Naive B cell (primary cell): ENCODE data around the gene CYP2U1. TPM values are rescaled to one million over a fixed set of nuclear protein-coding genes. Genes with fewer than 3 reads are reported as not detected.
"Not testable (repeated sequence)": the region's sequence is repeated elsewhere in the genome, so short reads cannot be mapped to it uniquely, and the experiment has no call there.

ENCODE experiments used
- ATAC-seq, 2 donors: fragments of 150-1000 bp; cut with Tn5 transposase; 2 replicates each; pipeline ENCODE4 v1.10.0; 2021; ENCODE audit warnings: low read depth in 2 of 2, mild to moderate bottlenecking in 2 of 2, moderate library complexity in 2 of 2
- DNase-seq: peaks from one replicate; pipeline ENCODE4 v3.0.0; 2022
- H3K27ac Mint-ChIP-seq, 6 donors: one replicate each; pipeline ENCODE4 v1.8.0; 2020 to 2022; ENCODE audit warnings: mild to moderate bottlenecking in 6 of 6, mixed read lengths in 6 of 6, moderate library complexity in 5 of 6, inconsistent platforms in 2 of 6
- H3K27me3 Mint-ChIP-seq, 3 donors: one replicate each; pipeline ENCODE4 v1.8.0; 2021 to 2022; ENCODE audit warnings: mixed read lengths in 3 of 3, mild to moderate bottlenecking in 1 of 3
- H3K36me3 Mint-ChIP-seq, 2 donors: one replicate each; pipeline ENCODE4 v1.8.0; 2020 to 2022; ENCODE audit warnings: mixed read lengths in 2 of 2, inconsistent platforms in 1 of 2, mild to moderate bottlenecking in 1 of 2
- H3K4me1 Mint-ChIP-seq, 3 donors: one replicate each; pipeline ENCODE4 v1.8.0; 2020 to 2022; ENCODE audit warnings: mixed read lengths in 3 of 3, inconsistent platforms in 1 of 3, mild to moderate bottlenecking in 1 of 3, moderate library complexity in 1 of 3
- H3K4me3 Mint-ChIP-seq, 8 donors: one replicate each; pipeline ENCODE4 v1.8.0; 2020 to 2022; ENCODE audit warnings: mild to moderate bottlenecking in 8 of 8, mixed read lengths in 8 of 8, moderate library complexity in 8 of 8, inconsistent platforms in 2 of 8
- H3K9me3 Mint-ChIP-seq, 7 donors: one replicate each; pipeline ENCODE4 v1.8.0; 2020 to 2022; ENCODE audit warnings: mixed read lengths in 7 of 7, mild to moderate bottlenecking in 5 of 7, inconsistent platforms in 2 of 7, moderate library complexity in 1 of 7
- polyA plus RNA-seq, 6 donors: library from polyadenylated mRNA; unstranded; fragments of 300-500 nt; fragmentation: Illumina TruSeq; gene quantifications; one replicate each; pipeline ENCODE4 v1.2.3, GENCODE V29; 2021; ENCODE audit warnings: low read depth in 6 of 6

The CYP2U1 gene
- polyA plus RNA-seq, 6 donors from 2014 or later: 11.3 to 25.6 (median 14.6) TPM

DNA sequence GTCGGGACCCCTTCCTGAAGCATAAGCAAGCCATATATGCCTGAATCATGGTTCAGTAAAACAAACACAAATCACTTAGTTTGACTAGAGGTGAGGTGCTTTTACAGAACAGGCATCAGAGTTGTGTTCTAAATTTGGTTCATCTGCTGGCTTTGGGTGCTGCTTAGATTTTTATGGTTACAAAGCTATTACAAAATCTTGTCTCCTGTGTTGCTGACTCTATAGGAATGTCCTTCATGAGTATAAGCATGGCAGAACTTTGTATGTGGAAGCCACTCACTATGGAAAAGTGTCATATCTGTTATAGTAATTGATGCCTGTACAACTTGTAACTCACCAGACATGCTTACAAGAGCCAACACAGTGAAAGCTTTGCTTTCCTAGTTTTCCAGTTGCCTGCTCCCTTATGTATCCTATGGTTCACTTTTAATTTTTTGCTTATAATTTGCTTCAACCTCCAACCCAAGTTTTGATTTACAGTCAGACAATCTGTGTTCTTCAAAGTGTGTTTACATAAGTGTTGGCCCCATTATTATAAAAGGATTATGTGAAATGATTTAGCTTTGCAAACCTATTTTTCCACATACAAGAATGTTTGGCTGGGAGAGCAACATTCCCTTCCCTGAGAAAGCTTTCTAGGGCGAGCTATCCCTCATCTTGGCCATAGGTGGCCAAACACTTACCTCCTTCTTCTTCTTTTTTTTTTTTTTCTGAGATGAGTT is 30.0 kb upstream of the CYP2U1 start:
- H3K36me3 Mint-ChIP-seq: peaks cover 0 to 5% of the 10 kb centered on the region in 2 donors
- peaks cover 4 to 12% (median 6%) of the 10 kb centered on the region in 7 donors for H3K9me3 Mint-ChIP-seq
- peaks cover 24 to 46% (median 37%) of the 10 kb centered on the region in 3 donors for H3K27me3 Mint-ChIP-seq
- no peak for DNase-seq
- H3K27ac Mint-ChIP-seq: peak overlapping the region in 1 of 6 donors; percentile 53
- no peak for ATAC-seq
- H3K4me3 Mint-ChIP-seq: no peak overlapping the region
- H3K4me1 Mint-ChIP-seq: no peaks in the 10 kb centered on the region

GRCh38 chr4:107902715-107903114 is 28.6 kb upstream of the CYP2U1 start:
- no peak overlapping the region for H3K27ac Mint-ChIP-seq
- no peak overlapping the region for H3K4me3 Mint-ChIP-seq
- peaks cover 0 to 5% of the 10 kb centered on the region in 2 donors for H3K36me3 Mint-ChIP-seq
- H3K27me3 Mint-ChIP-seq: peaks cover 24 to 46% (median 30%) of the 10 kb centered on the region in 3 donors
- ATAC-seq (no peak), DNase-seq (no peak)
- peaks cover 4 to 12% (median 6%) of the 10 kb centered on the region in 7 donors for H3K9me3 Mint-ChIP-seq
- H3K4me1 Mint-ChIP-seq: no peaks in the 10 kb centered on the region

- not testable (repeated sequence) for H3K36me3 Mint-ChIP-seq, H3K4me1 Mint-ChIP-seq, ATAC-seq, DNase-seq, H3K27ac Mint-ChIP-seq, H3K4me3 Mint-ChIP-seq
- H3K27me3 Mint-ChIP-seq: peaks cover 19 to 39% (median 28%) of the 10 kb centered on the region in 3 donors
- H3K9me3 Mint-ChIP-seq: peaks cover 4 to 12% (median 6%) of the 10 kb centered on the region in 7 donors
Measured at GRCh38 chr4:107905082-107905481, 26.3 kb upstream of the CYP2U1 start.

DNA sequence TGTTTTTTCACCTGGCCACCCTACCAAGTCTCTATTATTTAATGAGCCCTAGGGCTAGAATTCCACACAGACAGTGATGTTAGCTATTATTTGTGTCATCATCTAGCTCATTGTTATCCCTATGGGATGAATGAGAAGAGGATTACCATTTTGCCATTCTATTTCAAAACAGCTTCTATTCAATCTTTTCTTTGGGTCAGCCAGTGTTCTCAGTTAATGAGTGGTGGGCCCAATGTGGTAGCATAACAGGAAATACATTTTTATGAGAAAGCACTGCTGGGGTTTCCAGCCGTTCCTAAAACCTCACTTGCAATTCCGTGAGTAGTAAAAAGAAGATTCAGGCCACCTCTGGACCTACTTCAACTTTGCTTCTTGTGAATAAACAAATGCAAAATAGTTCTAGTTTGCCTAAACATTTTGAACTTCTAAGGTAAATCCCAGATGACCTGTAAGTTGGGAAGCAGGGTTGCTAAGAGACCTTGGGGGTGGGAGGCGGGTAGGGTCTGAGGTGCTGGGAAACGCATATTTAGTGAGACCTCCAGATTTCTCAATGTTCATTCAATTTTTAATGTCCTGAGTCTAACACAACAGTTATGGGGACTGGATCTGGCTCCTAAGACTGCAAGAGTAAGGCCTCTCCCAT is 24.8 kb upstream of the CYP2U1 start:
- Mint-ChIP-seq H3K9me3 (peaks cover 4 to 12% (median 6%) of the 10 kb centered on the region in 7 donors), H3K27me3 (peaks cover 9 to 26% (median 23%) of the 10 kb centered on the region in 3 donors), H3K4me3 (no peak overlapping the region), H3K27ac (no peak overlapping the region), H3K36me3 (peaks cover 0 to 5% of the 10 kb centered on the region in 2 donors), H3K4me1 (no peaks in the 10 kb centered on the region)
- DNase-seq (no peak), ATAC-seq (no peak)

- peaks cover 0 to 8% (median 7%) of the 10 kb centered on the region in 3 donors for H3K27me3 Mint-ChIP-seq
- DNase-seq (no peak), ATAC-seq (no peak)
- H3K27ac Mint-ChIP-seq: no peak overlapping the region
- H3K36me3 Mint-ChIP-seq: peaks cover 0 to 5% of the 10 kb centered on the region in 2 donors
- peaks cover 3 to 12% (median 6%) of the 10 kb centered on the region in 7 donors for H3K9me3 Mint-ChIP-seq
- peak overlapping the region in 1 of 8 donors; percentile 4 for H3K4me3 Mint-ChIP-seq
- H3K4me1 Mint-ChIP-seq: no peaks in the 10 kb centered on the region
Measured at GRCh38 chr4:107908377-107908776, 23.0 kb upstream of the CYP2U1 start.

- no peak overlapping the region for H3K4me3 Mint-ChIP-seq
- H3K9me3 Mint-ChIP-seq: peaks cover 0 to under 1% (median 0%) of the 10 kb centered on the region in 7 donors
- DNase-seq (peak; percentile 49), ATAC-seq (peak; percentile 63 to 76)
- no peaks in the 10 kb centered on the region for H3K36me3 Mint-ChIP-seq
- peaks cover 0 to 7% (median 0%) of the 10 kb centered on the region in 3 donors for H3K27me3 Mint-ChIP-seq
- H3K4me1 Mint-ChIP-seq: no peaks in the 10 kb centered on the region
- no peak overlapping the region for H3K27ac Mint-ChIP-seq
Measured at GRCh38 chr4:107913283-107913899, 18.0 kb upstream of the CYP2U1 start.

DNA sequence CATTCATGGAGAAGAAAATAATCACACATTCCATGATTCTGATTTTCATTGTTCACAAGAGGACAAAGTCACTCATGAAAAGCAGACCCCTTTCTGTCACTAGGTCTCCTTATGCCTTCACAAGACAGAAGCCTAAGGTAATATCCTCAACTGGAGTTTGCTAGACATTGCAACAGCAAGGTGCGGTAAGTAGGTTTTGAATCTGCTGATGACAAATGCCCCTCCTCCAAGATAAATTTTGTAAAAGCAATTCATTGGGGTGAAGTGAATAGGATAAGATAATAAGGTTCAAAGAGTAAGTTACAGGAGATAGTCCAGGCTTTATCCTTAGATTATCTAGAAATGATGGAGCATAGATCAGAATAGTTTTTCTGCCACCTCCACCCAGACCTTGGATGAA is 16.1 kb upstream of the CYP2U1 start:
- DNase-seq (no peak), ATAC-seq (no peak)
- Mint-ChIP-seq H3K36me3 (peaks cover 4 to 9% of the 10 kb centered on the region in 2 donors), H3K4me3 (no peak overlapping the region), H3K9me3 (peaks cover 4 to 18% (median 14%) of the 10 kb centered on the region in 7 donors), H3K27ac (no peak overlapping the region), H3K4me1 (no peaks in the 10 kb centered on the region), H3K27me3 (no peaks in the 10 kb centered on the region)

- Mint-ChIP-seq H3K4me1 (no peaks in the 10 kb centered on the region), H3K9me3 (peaks cover 4 to 23% (median 14%) of the 10 kb centered on the region in 7 donors), H3K27ac (no peak overlapping the region), H3K36me3 (peaks cover 4 to 15% of the 10 kb centered on the region in 2 donors), H3K4me3 (no peak overlapping the region), H3K27me3 (peaks cover 0 to 7% (median 0%) of the 10 kb centered on the region in 3 donors)
- ATAC-seq (no peak), DNase-seq (no peak)
Measured at GRCh38 chr4:107916623-107917022, 14.7 kb upstream of the CYP2U1 start.

DNA sequence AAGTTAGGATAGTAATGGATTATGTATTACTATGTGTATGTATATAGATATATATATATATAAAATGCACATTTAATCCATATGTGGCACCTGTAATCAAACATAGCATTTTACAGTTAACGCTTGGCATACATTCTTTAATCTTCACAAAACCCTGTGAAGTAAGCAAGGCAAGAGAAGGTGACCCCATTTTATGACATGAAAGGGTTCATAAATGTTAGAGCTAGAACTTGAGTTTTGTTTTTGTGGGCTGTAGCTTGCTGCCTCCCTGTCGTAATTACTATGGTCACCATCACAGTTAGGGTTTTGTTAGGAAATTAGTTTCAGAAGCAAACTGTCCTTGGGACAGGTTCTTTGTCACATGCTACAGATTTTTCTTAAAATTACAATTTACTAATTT is 13.8 kb upstream of the CYP2U1 start:
- peaks cover 4 to 23% (median 14%) of the 10 kb centered on the region in 7 donors for H3K9me3 Mint-ChIP-seq
- ATAC-seq (no peak), DNase-seq (no peak)
- no peak overlapping the region for H3K27ac Mint-ChIP-seq
- peaks cover 4 to 15% of the 10 kb centered on the region in 2 donors for H3K36me3 Mint-ChIP-seq
- peaks cover 0 to 11% (median 0%) of the 10 kb centered on the region in 3 donors for H3K27me3 Mint-ChIP-seq
- no peaks in the 10 kb centered on the region for H3K4me1 Mint-ChIP-seq
- no peak overlapping the region for H3K4me3 Mint-ChIP-seq

DNA sequence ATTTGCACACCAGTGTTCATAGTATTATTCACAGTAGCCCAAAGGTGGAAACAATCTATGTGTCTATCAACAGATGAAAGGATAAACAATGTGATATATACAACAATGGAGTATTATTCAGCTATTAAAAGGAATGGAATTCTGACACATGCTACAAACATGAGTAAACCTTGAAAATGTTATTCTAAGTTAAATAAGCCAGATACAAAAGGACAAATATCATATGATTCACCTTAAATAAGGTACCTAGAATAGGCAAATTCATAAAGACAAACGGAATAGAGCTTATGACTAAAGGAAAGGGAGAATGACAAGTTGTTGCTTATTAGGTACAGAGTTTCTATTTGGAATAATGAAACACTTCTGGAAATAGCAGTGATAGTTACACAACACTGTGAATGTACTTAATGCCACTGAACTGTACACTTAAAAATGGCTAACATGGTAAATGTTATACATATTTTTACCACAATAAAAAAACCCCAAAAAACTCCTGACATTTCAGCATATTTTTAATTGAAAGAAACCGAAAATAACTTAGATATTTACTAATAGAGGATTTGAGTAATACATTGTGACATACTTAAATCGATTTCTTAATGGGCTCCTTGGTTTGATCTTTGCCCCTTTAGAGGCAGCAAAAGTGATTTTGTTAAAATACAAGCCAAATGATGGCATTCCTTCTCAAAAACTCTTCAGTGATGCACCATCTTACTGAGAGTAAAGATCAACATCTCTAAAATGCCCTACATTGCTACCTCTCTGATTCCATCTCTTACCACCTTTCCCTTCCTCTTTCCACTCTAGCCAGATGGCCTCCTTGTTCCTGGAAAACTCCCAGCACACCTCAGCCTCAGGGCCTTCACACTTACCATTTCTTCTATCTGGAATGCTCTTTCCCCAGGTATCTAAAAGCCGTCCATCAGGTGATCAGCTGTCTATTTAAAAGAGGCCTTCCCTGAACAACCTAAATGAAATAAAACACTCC is 8.6 kb upstream of the CYP2U1 start:
- Mint-ChIP-seq H3K4me3 (no peak overlapping the region), H3K36me3 (peaks cover 4 to 15% of the 10 kb centered on the region in 2 donors), H3K27me3 (peaks cover 8 to 21% (median 10%) of the 10 kb centered on the region in 3 donors), H3K27ac (no peak overlapping the region), H3K4me1 (no peaks in the 10 kb centered on the region), H3K9me3 (peaks cover 4 to 23% (median 14%) of the 10 kb centered on the region in 7 donors)
- ATAC-seq: no peak
- DNase-seq: no peak

DNA sequence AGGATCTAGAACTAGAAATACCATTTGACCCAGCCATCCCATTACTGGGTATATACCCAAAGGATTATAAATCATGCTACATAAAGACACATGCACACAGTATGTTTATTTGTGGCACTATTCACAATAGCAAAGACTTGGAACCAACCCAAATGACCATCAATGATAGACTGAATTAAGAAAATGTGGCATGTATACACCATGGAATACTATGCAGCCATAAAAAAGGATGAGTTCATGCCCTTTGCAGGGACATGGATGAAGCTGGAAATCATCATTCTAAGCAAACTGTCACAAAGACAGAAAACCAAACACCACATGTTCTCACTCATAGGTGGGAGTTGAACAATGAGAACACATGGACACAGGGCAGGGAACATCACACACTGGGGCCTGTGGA is 5.6 kb upstream of the CYP2U1 start:
- H3K4me3 Mint-ChIP-seq, H3K36me3 Mint-ChIP-seq, H3K9me3 Mint-ChIP-seq, H3K27ac Mint-ChIP-seq, ATAC-seq, DNase-seq, H3K4me1 Mint-ChIP-seq: not testable (repeated sequence)
- H3K27me3 Mint-ChIP-seq: peaks cover 8 to 21% (median 10%) of the 10 kb centered on the region in 3 donors

DNA sequence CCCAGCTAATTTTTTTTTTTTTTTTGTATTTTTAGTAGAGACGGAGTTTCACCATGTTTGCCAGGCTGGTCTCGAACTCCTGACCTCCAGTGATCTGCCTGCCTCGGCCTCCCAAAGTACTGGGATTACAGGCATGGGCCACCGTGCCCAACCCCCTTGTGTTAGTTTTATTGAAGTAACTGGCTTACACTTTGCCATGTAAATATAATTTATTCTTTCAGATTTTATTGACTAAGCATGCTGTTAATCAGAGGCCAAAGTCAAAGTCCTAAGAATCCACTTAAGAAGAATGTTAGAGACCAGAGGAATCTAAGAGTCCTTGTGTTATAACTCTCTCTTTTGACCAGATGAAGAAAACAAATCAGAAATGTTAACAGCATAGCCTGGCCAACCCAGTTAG is 4.5 kb upstream of the CYP2U1 start:
- H3K9me3 Mint-ChIP-seq, ATAC-seq, H3K4me3 Mint-ChIP-seq, DNase-seq, H3K36me3 Mint-ChIP-seq, H3K27ac Mint-ChIP-seq: not testable (repeated sequence)
- H3K27me3 Mint-ChIP-seq: peaks cover 8 to 12% (median 10%) of the 10 kb centered on the region in 3 donors
- H3K4me1 Mint-ChIP-seq: peaks cover 7 to 12% (median 8%) of the 10 kb centered on the region in 3 donors
